Muscle of leg (tissue), 11 donors: Measurements from ENCODE around the gene EHMT2. TPM values are rescaled to one million over a fixed set of nuclear protein-coding genes. Genes with fewer than 3 reads are reported as not detected.

Source experiments
- DNase-seq: peaks from one replicate; pipeline ENCODE4 v3.0.0; 2013
- H3K27ac ChIP-seq: one replicate; pipeline ENCODE4 v1.5.1; 2013; ENCODE audit warnings: mild to moderate bottlenecking, low read length, control low read depth
- H3K27me3 ChIP-seq: one replicate; pipeline ENCODE4 v1.6.1; 2013; ENCODE audit warnings: low read length; ENCODE audit not compliant: control insufficient read depth, insufficient read depth
- H3K36me3 ChIP-seq: one replicate; pipeline ENCODE4 v1.6.1; 2013; ENCODE audit warnings: low read length; ENCODE audit not compliant: control insufficient read depth, insufficient read depth
- H3K4me1 ChIP-seq: one replicate; pipeline ENCODE4 v1.6.1; 2013; ENCODE audit warnings: low read length; ENCODE audit not compliant: control insufficient read depth, insufficient read depth
- H3K4me3 ChIP-seq: one replicate; pipeline ENCODE4 v1.5.1; 2013; ENCODE audit warnings: low read length, control low read depth
- H3K9me3 ChIP-seq: replicated peaks from 2 replicates; pipeline ENCODE4 v1.6.1; 2013; ENCODE audit warnings: low read depth, low read length; ENCODE audit not compliant: control insufficient read depth
- WGBS: methylation state at CpG from one replicate; pipeline ENCODE4 v1.1.5; 2013; ENCODE audit warnings: missing lambda C conversion rate; ENCODE audit not compliant: insufficient coverage; 5-methylcytosine and 5-hydroxymethylcytosine counted together
- polyA plus RNA-seq, 8 donors: library from polyadenylated mRNA; unstranded; fragments of 120-200 nt; gene quantifications; one replicate each; pipeline versions ENCODE4 v1.2.1 to v1.2.3, GENCODE V29; 2013; ENCODE audit warnings: inconsistent platforms in 1 of 8, low replicate concordance in 1 of 8; ENCODE audit not compliant: insufficient read length in 8 of 8, insufficient read depth in 1 of 8
- total RNA-seq: library from RNA; stranded (reverse); fragments of 120-200 nt; gene quantifications from one replicate; pipeline ENCODE4 v1.2.4, GENCODE V29; 2013

EHMT2 gene
- total and polyA plus RNA-seq, 9 donors = 28.3 to 43.8 (median 32.5) TPM

GRCh38 chr6:31905041-31905440 lies 7.5 kb upstream of the EHMT2 start:
- WGBS = no CpG with 5 or more reads among the region's 1 CpG
- H3K4me1 ChIP-seq = peaks cover 14% of the 10 kb centered on the region
- no peaks in the 10 kb centered on the region for H3K36me3 ChIP-seq
- no peak overlapping the region for H3K27ac ChIP-seq
- DNase-seq = no peak
- H3K4me3 ChIP-seq = no peak overlapping the region
- no peaks in the 10 kb centered on the region for H3K9me3 ChIP-seq
- H3K27me3 ChIP-seq = peaks cover 3% of the 10 kb centered on the region

- H3K36me3 ChIP-seq = peaks cover 5% of the 10 kb centered on the region
- WGBS = 91% methylated on average over 1 of the region's 3 CpGs
Observed at GRCh38 chr6:31903957-31904356, 6.5 kb upstream of the EHMT2 start.

DNA sequence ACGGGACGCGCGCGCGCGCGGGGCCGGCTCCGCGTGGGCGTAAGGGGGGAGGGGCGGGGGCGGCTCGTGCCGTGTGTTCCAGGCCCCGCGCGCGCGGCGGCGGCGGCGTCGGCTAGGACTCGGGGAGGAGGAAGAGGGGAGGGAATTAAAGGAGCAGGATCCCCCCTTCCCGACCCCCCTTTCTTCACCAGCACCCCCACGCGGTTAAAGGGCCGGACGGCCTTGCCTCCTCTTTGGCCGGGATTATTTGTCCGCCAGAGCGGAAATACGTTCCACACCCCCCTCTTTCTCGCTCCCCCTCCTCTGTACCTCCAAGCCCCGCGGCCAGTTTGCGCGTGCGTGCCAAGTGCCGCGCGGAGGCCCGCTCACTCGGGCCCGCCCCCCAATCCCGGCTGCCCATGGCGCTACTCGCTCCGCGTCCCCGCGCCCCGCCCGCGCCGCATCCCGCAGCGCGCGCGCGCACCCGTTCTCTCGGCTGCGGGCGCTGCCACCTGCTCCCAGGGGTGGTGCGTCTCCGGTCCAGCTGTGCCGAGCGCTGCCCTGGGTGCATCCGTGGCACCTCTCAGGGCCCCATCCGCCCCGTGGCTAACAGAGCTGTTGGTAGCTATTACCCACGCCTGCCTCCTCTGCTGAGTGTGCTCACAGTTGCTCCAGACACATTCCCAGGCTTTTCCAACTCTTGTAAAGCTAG lies 4.6 kb upstream of the EHMT2 start, which contains the start of gene ZBTB12:
ZBTB12 (minus strand) TSS at position 134 of the 691 bp plus-strand sequence. CDS start 781 bp downstream, outside the sequence.
- no peaks in the 10 kb centered on the region for H3K27me3 ChIP-seq
- H3K27ac ChIP-seq = peak within 1 kb of the TSS; percentile 92
- under 1% methylated on average over 44 of the region's 77 CpGs for WGBS
- H3K4me1 ChIP-seq = peaks cover 25% of the 10 kb centered on the region
- peak within 1 kb of the TSS; percentile 74 for H3K4me3 ChIP-seq
- DNase-seq = peak; percentile 99
- H3K36me3 ChIP-seq = peaks cover 5% of the 10 kb centered on the region
- H3K9me3 ChIP-seq = no peaks in the 10 kb centered on the region

More at GRCh38 chr6:31903957-31904356, 6.5 kb upstream of the EHMT2 start:
- no peaks in the 10 kb centered on the region for H3K9me3 ChIP-seq
- peaks cover 3% of the 10 kb centered on the region for H3K27me3 ChIP-seq
- peaks cover 19% of the 10 kb centered on the region for H3K4me1 ChIP-seq
- H3K4me3 ChIP-seq = no peak overlapping the region
- no peak for DNase-seq
- H3K27ac ChIP-seq = no peak overlapping the region

GRCh38 chr6:31901415-31901952 lies 4.0 kb upstream of the EHMT2 start:
- Histone ChIP-seq H3K36me3 (peaks cover 6% of the 10 kb centered on the region), H3K9me3 (no peaks in the 10 kb centered on the region), H3K4me1 (peaks cover 30% of the 10 kb centered on the region), H3K27ac (peak overlapping the region; percentile 92), H3K27me3 (no peaks in the 10 kb centered on the region), H3K4me3 (peak overlapping the region; percentile 74)
- peak; percentile 78 for DNase-seq
- 1% methylated on average over 10 of the region's 45 CpGs for WGBS

- WGBS = 20% methylated on average over 25 of the region's 29 CpGs
Observed at GRCh38 chr6:31900917-31901414, 3.5 kb upstream of the EHMT2 start.

GRCh38 chr6:31899882-31900722 lies 2.6 kb upstream of the EHMT2 start:
- H3K27ac ChIP-seq = no peak overlapping the region
- no peak for DNase-seq
- H3K4me1 ChIP-seq = peaks cover 32% of the 10 kb centered on the region
- no peaks in the 10 kb centered on the region for H3K27me3 ChIP-seq
- no peak overlapping the region for H3K4me3 ChIP-seq
- H3K36me3 ChIP-seq = peaks cover 10% of the 10 kb centered on the region
- no peaks in the 10 kb centered on the region for H3K9me3 ChIP-seq
- 77% methylated on average over 36 of the region's 49 CpGs for WGBS

More at GRCh38 chr6:31900917-31901414, 3.5 kb upstream of the EHMT2 start:
- H3K4me3 ChIP-seq = peak overlapping the region; percentile 74
- H3K27ac ChIP-seq = peak overlapping the region; percentile 92
- H3K4me1 ChIP-seq = peaks cover 32% of the 10 kb centered on the region
- DNase-seq = peak; percentile 29
- H3K36me3 ChIP-seq = peaks cover 8% of the 10 kb centered on the region
- no peaks in the 10 kb centered on the region for H3K27me3 ChIP-seq
- no peaks in the 10 kb centered on the region for H3K9me3 ChIP-seq

DNA sequence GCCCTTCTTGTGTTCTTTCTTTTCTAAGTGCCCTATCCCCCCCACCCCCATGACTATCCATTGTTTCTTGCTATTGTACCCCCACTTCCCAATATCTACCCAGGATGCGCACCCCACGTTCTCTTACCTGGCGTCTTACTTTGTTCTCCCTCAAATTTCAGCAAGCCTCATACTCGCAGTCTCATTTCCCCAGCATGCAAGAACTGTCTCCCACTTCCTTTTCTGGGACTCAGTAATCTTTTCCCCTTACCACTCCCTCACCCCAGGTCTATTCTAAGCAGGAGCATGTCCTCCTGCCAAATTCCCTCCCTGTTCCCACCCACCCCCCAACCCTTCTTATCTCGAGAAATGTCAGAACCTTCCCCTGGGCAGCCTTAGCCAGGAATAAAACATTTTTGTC lies 1.7 kb upstream of the EHMT2 start:
- Histone ChIP-seq H3K36me3 (peaks cover 18% of the 10 kb centered on the region), H3K4me3 (no peak overlapping the region), H3K27ac (no peak overlapping the region), H3K4me1 (peaks cover 32% of the 10 kb centered on the region), H3K27me3 (no peaks in the 10 kb centered on the region), H3K9me3 (no peaks in the 10 kb centered on the region)
- no peak for DNase-seq
- 48% methylated on average over 5 of the region's 5 CpGs for WGBS

DNA sequence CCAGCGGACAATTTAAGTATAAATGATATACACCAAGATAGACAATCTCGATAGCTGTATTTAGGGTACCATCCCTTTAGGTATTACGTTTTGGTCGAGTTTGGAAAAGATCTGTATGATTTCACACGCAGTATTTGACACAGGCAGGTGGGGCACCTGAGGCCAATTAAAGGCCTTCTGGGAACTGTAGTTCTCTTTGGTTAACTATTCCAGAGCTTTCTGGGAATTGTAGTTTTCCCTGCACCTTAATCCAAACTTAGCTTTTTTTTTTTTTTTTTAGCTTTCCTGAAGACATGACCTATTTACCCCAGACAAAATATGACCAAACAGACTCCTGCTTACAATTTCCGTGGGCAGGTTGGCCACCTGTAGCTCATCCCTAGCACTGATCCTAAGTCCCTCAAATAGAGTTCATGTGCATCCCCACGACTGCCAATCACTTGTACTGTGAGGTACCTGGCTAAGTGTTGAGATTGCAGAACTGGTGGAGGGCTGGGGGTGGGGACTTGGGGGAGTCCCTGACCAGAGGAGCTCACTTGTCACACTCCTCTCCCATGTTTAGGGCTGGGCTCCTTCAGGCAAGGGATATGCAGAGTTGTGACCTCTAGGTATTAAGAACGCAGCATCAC lies 999 bp upstream of the EHMT2 start:
- peak; percentile 68 for DNase-seq
- H3K27me3 ChIP-seq = no peaks in the 10 kb centered on the region
- peaks cover 22% of the 10 kb centered on the region for H3K36me3 ChIP-seq
- H3K9me3 ChIP-seq = no peaks in the 10 kb centered on the region
- peaks cover 32% of the 10 kb centered on the region for H3K4me1 ChIP-seq
- H3K27ac ChIP-seq = peak overlapping the region; percentile 92
- WGBS = 0% methylated on average over 1 of the region's 8 CpGs
- H3K4me3 ChIP-seq = peak overlapping the region; percentile 72

DNA sequence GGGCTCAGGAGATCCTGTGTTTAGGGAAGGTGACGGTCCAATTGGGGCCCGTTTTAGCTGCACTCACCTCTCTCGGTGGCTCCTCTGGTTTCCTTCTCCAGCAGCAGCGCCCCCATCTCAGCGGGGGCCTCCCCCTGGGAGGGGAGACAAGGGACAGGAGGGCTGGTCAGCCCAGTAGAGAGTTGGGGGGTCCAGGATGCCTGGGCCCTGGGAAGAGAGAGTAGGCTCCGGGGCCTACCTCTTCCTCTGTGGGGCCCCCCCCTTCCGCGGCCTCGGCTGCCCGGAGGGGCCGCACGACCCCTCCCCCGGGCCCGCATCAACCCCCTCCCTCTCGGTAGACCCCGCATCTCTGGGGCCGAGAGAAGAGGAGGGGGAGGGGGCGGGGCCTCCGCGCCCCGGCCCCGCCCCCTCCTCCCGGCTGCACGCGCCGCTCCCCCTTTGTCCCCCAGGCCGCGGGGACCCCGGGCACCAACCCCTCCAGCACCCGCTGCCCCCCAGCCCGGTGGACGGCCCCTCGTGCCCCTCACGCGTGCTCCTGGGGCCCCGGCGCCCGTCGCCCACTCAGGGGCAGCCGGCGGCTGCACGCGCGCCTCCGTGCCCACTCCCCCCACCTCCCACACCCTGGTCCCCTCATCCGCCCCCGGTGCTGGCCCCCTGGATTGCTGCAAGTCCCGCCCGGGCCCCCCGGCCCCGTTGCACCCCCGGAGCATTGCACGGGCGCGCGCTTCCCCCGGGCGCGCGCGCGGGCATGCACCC lies 464 bp downstream of the EHMT2 start:
- H3K4me3 ChIP-seq = peak overlapping the region; percentile 72
- no peaks in the 10 kb centered on the region for H3K9me3 ChIP-seq
- 2% methylated on average over 17 of the region's 62 CpGs for WGBS
- DNase-seq = no peak
- no peaks in the 10 kb centered on the region for H3K27me3 ChIP-seq
- H3K27ac ChIP-seq = peak overlapping the region; percentile 67
- peaks cover 36% of the 10 kb centered on the region for H3K36me3 ChIP-seq
- peaks cover 25% of the 10 kb centered on the region for H3K4me1 ChIP-seq
